Esophagus mucosa (tissue), 1 donor: ENCODE measurements around the gene JAG1. TPM values are rescaled to one million over a fixed set of nuclear protein-coding genes. Genes with fewer than 3 reads are reported as not detected.
A peak's percentile ranks its signal among the peaks of the same experiment; 100 is the strongest.
"Not testable (repeated sequence)": the region's sequence is repeated elsewhere in the genome, so short reads cannot be mapped to it uniquely, and the experiment has no call there.

Source experiments
- ATAC-seq: fragments of 200-7000 bp; cut with Tn5 transposase; one replicate; pipeline ENCODE4 v1.9.1; 2020
- total RNA-seq: library from RNA; stranded (reverse); gene quantifications from one replicate; pipeline ENCODE4 v1.2.4, GENCODE V29; 2023
- donor health status: DM: yes; HTN: yes; CAD: no.

JAG1 gene
- total RNA-seq, 1 donor from 2014 or later = 118 TPM

DNA sequence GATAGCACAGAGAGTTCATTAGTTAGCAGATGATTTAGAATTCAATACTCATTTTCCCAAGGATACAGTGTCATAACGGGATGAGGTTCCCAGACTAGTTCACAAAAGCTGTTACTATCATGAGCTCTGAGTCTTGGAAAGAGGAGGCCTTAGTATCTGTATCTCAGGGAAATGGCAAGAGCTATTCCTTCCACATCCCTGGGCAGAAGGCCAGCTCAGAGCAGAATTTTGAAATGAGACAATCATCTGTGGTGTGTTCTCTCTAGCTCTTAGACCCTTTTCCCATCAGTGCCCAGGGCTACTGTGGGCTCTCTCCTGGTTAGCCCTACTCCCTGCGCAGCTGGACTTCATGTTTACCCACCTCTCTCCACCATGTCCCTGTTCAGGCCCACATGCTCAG, 64.5 kb downstream of the JAG1 start:
- no peak for ATAC-seq

- no peak for ATAC-seq
Observed at GRCh38 chr20:10605547-10606195, 68.1 kb downstream of the JAG1 start.

- no peak for ATAC-seq
Observed at GRCh38 chr20:10604865-10605440, 68.8 kb downstream of the JAG1 start.

- peak; percentile 53 for ATAC-seq
Observed at GRCh38 chr20:10603971-10604864, 69.6 kb downstream of the JAG1 start.

GRCh38 chr20:10603378-10603777, 70.4 kb downstream of the JAG1 start:
- ATAC-seq = no peak

- no peak for ATAC-seq
Observed at GRCh38 chr20:10602221-10602871, 71.5 kb downstream of the JAG1 start.

GRCh38 chr20:10597637-10598036, 76.2 kb downstream of the JAG1 start:
- ATAC-seq = no peak

DNA sequence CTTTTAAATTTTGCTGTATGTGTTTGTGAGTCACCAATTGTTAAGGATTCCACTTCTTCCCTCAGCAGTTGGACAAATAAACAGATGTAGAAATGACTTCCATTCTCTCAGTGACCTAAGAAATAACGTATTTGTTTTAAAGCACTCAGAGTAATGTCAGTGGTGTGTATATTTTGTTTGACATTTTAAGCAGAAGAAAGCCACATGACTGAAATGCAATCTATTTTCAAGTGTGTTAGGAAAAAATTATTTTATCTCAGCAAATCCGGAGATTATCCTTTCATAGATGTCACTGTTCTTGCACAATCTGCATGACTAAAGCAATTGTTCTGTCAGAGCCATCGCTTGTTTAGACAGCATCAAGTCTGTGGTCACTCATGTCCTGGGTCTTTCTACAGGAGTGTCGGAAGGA, 77.1 kb downstream of the JAG1 start:
- ATAC-seq = peak; percentile 35

DNA sequence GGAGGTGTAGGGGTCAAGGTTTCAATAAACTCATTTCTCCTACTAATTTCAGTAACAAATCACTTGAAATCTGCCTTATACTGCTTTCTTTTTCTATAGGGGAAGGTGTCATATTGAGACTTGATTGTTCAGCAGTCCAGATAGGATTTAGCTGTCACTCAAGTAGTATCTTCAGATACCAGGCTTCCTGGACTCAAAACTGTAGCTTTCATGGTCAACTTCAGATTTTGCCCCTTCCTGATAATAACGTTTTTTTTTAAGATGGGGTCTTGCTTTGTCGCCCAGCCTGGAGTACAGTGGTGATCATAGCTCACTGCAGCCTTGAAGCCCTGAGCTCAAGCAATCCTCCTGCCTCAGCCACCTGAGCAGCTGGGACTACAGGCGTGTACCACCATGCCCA, 77.8 kb downstream of the JAG1 start:
- no peak for ATAC-seq

DNA sequence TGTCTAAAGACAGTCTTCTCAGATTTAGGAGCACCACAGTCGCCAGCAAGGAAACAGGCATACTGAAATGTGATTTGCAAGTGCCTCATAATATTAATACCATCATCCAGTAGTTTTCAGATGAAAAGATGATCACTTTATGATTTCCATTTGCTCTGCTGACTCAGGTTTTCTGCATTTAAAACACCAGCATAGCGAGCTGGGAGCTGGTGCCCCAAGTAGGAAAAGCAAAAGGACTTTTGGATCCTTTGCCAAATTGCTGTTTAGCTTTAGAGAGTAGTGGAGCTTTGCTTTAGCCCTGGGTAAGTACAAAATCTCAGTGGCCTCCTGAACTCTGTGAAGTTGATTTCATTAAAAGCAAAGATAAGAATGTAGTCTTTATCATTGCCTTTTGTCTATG, 78.5 kb downstream of the JAG1 start:
- no peak for ATAC-seq

- peak; percentile 40 for ATAC-seq
Observed at GRCh38 chr20:10594296-10594868, 79.4 kb downstream of the JAG1 start.

DNA sequence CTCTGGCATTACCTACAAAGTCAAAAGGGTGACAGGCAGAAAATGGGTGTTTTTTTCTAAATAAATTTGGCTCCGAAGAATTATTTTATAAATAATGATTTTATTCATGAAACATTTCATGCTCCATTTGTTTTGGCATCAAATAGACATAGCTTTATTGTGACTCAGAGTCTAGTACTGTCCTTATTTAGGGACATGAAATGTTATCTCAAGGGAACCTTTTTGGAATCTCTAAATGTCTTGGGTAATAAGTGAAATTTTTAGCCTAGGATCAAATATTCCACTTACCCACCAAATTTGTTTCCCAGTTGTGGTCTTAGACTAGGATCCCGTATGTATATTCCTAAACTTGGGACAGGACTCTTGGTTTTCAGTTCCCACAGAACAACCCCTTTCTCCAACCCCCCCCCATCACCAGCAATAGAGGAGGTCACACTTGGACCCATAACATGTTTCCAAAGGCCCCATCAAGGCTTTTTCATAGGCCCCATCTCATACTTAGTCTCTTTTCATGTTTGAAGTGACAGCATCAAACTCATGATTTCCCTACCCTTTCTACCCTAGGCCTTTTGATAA, 81.8 kb downstream of the JAG1 start:
- no peak for ATAC-seq

DNA sequence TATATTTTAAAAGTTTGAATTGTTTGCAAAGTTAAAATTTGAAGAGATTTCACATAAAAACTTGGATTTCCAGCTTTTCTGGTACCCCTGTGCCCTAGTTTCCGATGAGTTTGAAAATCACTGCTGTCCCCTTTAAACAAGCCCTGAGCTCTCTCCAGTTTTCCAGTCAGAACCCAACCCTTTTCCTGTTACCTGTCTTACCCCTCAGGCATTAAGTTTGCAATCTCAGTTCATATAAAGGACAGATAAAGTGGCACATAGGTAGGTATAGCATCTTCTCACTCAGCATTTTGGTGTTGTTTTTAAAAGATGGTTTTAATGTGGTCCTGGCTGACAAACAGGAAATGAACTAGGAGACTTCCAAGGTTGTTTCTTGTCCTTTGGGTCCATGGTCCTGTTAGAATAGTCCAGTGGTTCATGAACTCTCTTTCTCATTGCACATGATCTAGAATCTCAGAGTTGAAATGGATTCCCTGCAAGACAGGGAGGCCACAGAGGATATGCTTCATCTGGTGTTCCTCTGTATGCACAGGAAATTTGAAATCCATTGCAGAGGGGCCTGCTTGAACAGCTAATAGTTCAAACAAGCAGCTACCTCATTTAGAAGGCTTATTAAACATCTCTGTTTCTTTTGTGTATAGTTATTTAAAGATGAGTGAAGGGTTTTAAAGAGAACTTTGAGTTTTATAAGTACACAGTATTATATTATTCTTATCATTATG, 82.7 kb downstream of the JAG1 start:
- ATAC-seq = peak; percentile 48

DNA sequence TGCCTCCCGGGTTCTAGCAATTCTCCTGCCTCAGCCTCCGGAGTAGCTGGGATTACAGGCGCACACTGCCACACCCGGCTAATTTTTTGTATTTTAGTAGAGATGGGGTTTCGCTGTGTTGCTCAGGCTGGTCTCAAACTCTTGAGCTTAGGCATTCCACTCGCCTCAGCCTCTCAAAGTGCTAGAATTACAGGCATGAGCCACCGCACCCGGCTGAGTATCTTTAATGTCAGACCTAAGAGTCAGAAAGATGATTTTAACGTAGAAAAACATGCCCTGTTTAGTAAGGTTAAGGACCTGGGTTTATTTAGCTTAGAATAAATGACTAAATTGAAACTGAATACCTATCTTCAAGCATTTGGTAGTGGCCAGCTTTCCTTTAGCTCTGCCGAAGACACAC, 83.4 kb downstream of the JAG1 start:
- not testable (repeated sequence) for ATAC-seq

Other genes with a start within 250 kb of the JAG1 start
- 11.8 TPM for gene MKKS, start 239.8 kb downstream of the JAG1 start, total RNA-seq
- gene SLX4IP, start 238.7 kb downstream of the JAG1 start, total RNA-seq = 5.3 TPM